Limb (tissue), 2 donors: ENCODE data around the gene GADD45A.
"Not testable (repeated sequence)": the region's sequence is repeated elsewhere in the genome, so short reads cannot be mapped to it uniquely, and the experiment has no call there.

Source experiments
- DNase-seq, 2 donors: peaks; one replicate each; pipeline ENCODE4 v3.0.0-alpha.2; 2016; ENCODE audit errors: extremely low spot score in 2 of 2

GADD45A gene

GRCh38 chr1:67719329-67720196 lies 34.6 kb downstream of the GADD45A start:
- no peak for DNase-seq

DNA sequence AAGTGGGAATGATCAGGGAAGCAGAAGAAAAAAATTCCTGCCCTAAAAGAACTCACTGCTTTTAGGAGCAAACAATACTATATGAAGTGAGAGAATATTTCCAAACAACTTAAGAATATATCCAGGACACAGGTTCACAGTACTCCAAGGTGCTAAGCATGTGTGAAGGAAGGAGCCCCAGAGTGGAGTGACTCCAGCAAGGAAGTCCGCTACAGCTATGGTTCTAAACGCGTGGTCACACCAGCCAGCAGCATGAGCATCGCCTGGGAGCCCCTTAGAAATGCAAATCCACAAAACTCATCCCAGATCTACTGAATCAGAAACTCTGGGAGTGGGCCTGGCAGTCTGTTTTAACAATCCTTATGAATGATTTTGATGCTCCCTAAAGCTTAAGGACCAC lies 36.1 kb downstream of the GADD45A start:
- DNase-seq: no peak

- no peak for DNase-seq
Observed at GRCh38 chr1:67721650-67722291, 36.8 kb downstream of the GADD45A start.

GRCh38 chr1:67722292-67722944 lies 37.4 kb downstream of the GADD45A start:
- DNase-seq: no peak

DNA sequence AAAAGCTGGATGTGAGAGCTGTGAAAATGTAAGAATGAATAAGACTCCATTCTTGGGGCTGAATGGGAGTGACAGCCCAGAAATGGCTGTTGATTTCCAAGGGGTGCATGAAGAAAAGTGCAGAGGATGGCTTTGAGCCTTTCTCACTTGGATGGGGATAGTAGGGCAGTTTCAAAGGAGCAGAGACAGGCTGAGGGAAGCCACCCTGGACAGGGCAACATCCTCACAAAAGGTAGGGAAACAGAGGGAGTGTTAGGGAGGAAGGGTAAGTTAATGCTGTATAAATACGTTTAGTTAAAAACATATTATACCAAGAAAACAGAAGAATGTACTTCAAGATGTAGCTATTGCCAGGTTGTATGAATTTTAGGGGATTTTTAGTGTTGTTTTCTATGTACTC lies 38.1 kb downstream of the GADD45A start:
- no peak for DNase-seq

GRCh38 chr1:67723620-67724019 lies 38.6 kb downstream of the GADD45A start:
- no peak for DNase-seq

DNA sequence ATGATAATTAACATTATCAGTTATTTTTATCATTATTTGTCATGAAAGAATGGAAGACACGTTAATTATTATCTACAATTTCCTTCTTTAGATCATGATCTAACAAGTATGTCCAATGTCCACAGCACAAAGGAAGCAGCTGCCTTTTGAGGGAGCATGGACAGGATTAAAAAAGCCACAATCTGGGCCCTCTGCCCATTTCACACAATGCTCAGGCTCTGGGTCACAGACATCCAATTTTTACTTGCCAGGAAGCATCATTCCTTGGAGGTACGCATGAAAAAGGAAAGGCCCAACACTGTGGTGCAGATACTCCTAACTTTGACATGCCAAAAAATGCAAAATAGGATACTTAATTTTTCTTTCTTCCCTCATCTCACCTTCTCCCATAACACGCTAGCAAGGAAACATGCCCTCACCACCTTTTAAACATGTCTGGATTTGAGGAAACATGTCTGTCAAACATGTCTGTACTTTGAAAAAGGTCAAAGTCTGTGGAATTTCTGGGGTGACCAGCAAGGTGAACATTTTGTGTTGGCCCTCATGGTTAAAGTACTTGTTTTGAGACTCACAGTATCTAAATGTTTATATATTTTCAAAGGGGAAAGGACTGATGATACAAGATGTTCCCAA lies 40.0 kb downstream of the GADD45A start:
- DNase-seq: no peak

- no peak for DNase-seq
Observed at GRCh38 chr1:67726224-67726623, 41.2 kb downstream of the GADD45A start.

GRCh38 chr1:67729872-67730271 lies 44.9 kb downstream of the GADD45A start:
- no peak for DNase-seq

- DNase-seq: not testable (repeated sequence)
Observed at GRCh38 chr1:67730312-67730711, 45.3 kb downstream of the GADD45A start.

DNA sequence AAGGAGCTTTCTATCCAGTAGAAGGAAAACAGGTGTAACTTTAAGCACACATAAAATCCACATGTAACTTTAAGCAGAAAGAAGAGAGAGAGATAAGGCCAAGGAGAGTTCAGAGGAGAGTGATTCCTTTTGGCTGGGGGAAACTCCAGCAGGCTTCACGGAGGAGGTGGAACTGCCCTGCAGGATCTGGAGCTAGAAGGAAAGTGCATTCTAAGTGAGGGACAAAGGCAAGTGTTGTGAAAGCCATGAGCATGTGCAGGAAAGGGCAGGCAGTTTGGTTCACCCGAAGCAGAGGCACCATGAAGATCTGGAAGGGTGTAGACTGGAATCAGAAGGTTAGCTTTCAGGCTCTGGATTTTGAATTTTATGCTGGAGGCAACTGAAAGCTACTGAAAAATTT lies 46.3 kb downstream of the GADD45A start:
- no peak for DNase-seq

- peak in 1 of 2 donors; percentile 50 for DNase-seq
Observed at GRCh38 chr1:67732750-67733151, 47.8 kb downstream of the GADD45A start.

DNA sequence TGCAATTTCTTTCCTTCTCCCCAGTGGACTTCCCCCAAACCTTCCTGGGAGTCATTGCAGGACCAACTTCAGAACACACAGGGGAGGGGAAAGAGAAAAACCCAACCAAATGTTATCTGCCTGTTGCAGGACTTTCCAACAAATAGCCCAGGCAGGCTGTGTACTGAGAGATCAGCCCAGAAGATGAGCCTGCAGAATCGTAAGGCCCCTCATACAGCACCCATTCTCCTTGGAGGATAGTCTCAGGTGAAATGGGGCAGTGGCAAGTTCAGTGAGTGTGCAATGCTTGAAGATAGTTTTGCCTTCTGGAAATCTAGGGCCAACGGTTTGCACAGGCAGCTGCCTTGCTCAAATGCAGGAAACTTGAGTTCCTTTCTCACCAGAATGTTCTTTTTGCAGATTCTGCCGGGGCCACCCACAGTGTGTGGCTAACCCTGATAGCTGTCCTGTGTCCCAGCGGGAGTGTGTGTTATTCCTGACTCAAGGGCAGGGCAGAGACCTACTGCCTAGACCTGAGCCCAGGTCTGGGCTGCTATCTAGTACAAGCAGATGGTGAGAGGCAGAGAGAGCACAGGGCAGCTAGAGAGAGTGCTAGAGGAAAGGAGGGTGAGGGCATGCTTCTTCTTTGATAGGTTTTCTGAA lies 48.8 kb downstream of the GADD45A start:
- no peak for DNase-seq

- no peak for DNase-seq
Observed at GRCh38 chr1:67734323-67734690, 49.3 kb downstream of the GADD45A start.

GRCh38 chr1:67735206-67735605 lies 50.2 kb downstream of the GADD45A start:
- no peak for DNase-seq

- peak in 1 of 2 donors; percentile 54 for DNase-seq
Observed at GRCh38 chr1:67735806-67736627, 51.0 kb downstream of the GADD45A start.

DNA sequence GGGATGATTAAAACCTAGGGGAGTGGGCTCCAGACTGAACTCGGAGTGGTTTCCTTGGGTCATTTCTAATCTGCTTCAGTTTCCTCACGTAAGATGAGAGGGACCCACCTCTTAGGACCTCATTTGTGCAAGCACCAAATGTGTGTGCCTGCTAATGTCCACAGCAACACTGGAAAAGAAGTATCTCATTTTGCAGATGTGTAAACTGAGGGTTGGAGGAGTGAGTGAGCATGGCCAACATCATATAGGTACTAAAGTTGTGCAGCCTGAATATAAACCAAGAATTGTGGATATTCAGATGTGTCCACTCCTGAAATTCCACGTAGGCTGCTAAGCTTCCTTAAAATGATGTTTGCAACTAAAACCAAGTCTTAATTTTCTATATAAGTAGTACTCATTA lies 51.7 kb downstream of the GADD45A start:
- no peak for DNase-seq

- no peak for DNase-seq
Observed at GRCh38 chr1:67737875-67738274, 52.9 kb downstream of the GADD45A start.
